H1 (cell line): ENCODE measurements around the gene PTPRCAP. TPM values are rescaled to one million over a fixed set of nuclear protein-coding genes. Genes with fewer than 3 reads are reported as not detected.

Experiments used
- CTCF ChIA-PET: fragments of 300-600 bp; sonication (Branson Sonifier 250); formaldehyde crosslinking; loops from one replicate; lab custom pipeline; 2021; ENCODE audit not compliant: partially characterized antibody; lab: Charles Lee
- POLR2A ChIA-PET: fragments of 300-600 bp; sonication (Branson Sonifier 250); formaldehyde crosslinking; loops from one replicate; lab custom pipeline; 2021; ENCODE audit warnings: inconsistent platforms; ENCODE audit not compliant: partially characterized antibody; lab: Charles Lee
- DNase-seq, 2 experiments: peaks; one replicate each; pipeline versions ENCODE4 v3.0.0 to v3.0.0-alpha.2; 2010 to 2022; ENCODE audit warnings: low spot score in 2 of 2, low read depth in 1 of 2, mixed read lengths in 1 of 2
- FAIRE-seq: peaks from 2 replicates; lab custom pipeline; 2011; peaks lifted over from hg19 to GRCh38; lab: Jason Lieb, UNC
- H2AFZ ChIP-seq: 2 replicates; pipeline ENCODE4 v1.8.1; 2012; ENCODE audit warnings: low read length, inconsistent platforms
- H2AK5ac ChIP-seq: 2 replicates; pipeline ENCODE4 v1.6.1; 2013; ENCODE audit warnings: low read depth, low read length
- H2BK120ac ChIP-seq: replicated peaks from 2 replicates; pipeline ENCODE3; 2013; ENCODE audit warnings: low read depth, low read length, inconsistent platforms
- H2BK12ac ChIP-seq: 2 replicates; pipeline ENCODE4 v1.6.1; 2013; ENCODE audit warnings: low read depth, low read length
- H2BK15ac ChIP-seq: 2 replicates; pipeline ENCODE4 v1.6.1; 2013; ENCODE audit warnings: low read length
- H2BK20ac ChIP-seq: 2 replicates; pipeline ENCODE4 v1.6.1; 2013; ENCODE audit warnings: low read length
- H2BK5ac ChIP-seq: 2 replicates; pipeline ENCODE4 v1.6.1; 2013; ENCODE audit warnings: low read depth, low read length
- H3K14ac ChIP-seq: 2 replicates; pipeline ENCODE4 v1.6.1; 2013; ENCODE audit warnings: inconsistent platforms; ENCODE audit not compliant: insufficient read length
- H3K18ac ChIP-seq: 2 replicates; pipeline ENCODE4 v1.6.1; 2013; ENCODE audit warnings: low read length; ENCODE audit errors: extremely low read depth
- H3K23ac ChIP-seq: 2 replicates; pipeline ENCODE4 v1.6.1; 2013; ENCODE audit warnings: inconsistent platforms; ENCODE audit not compliant: insufficient read length
- H3K23me2 ChIP-seq: 2 replicates; pipeline ENCODE4 v1.6.1; 2013; ENCODE audit warnings: low read depth, low read length
- H3K27ac ChIP-seq: 2 replicates; pipeline ENCODE4 v1.6.1; 2011; ENCODE audit warnings: low read depth, low read length, inconsistent platforms
- H3K27me3 ChIP-seq, 4 experiments: replicated peaks in 1 of 4; 1 replicate in 1 of 4; 2 replicates in 3 of 4; pipeline versions ENCODE4 v1.6.1 to v1.8.1; 2011 to 2013; ENCODE audit warnings: low read length in 3 of 4, mild to moderate bottlenecking in 3 of 4, inconsistent platforms in 2 of 4, mixed read lengths in 2 of 4, moderate library complexity in 1 of 4; ENCODE audit not compliant: control insufficient read depth in 3 of 4, insufficient read depth in 3 of 4; ENCODE audit errors: extremely low read depth in 1 of 4
- H3K36me3 ChIP-seq, 4 experiments: 2 replicates each; pipeline versions ENCODE4 v1.6.1 to v1.8.1; 2011 to 2013; ENCODE audit warnings: mild to moderate bottlenecking in 4 of 4, low read length in 3 of 4, moderate library complexity in 2 of 4, control low read depth in 1 of 4, inconsistent platforms in 1 of 4; ENCODE audit not compliant: insufficient read depth in 4 of 4, control insufficient read depth in 2 of 4
- H3K4ac ChIP-seq: replicated peaks from 2 replicates; pipeline ENCODE3; 2013; ENCODE audit warnings: low read length, low read depth, mixed read lengths, inconsistent platforms; ENCODE audit not compliant: insufficient read length
- H3K4me1 ChIP-seq, 4 experiments: replicated peaks in 1 of 4; 1 replicate in 1 of 4; 2 replicates in 3 of 4; pipeline versions ENCODE4 v1.6.1 to v1.8.1; 2011 to 2013; ENCODE audit warnings: low read length in 3 of 4, inconsistent platforms in 2 of 4, mixed read lengths in 1 of 4; ENCODE audit not compliant: insufficient read depth in 4 of 4, control insufficient read depth in 3 of 4
- H3K4me2 ChIP-seq, 2 experiments: 2 replicates each; pipeline versions ENCODE4 v1.6.1 to v1.8.1; 2011 to 2013; ENCODE audit warnings: low read depth in 2 of 2, low read length in 2 of 2, control low read depth in 1 of 2, inconsistent platforms in 1 of 2, mild to moderate bottlenecking in 1 of 2; ENCODE audit not compliant: insufficient read depth in 1 of 2
- H3K4me3 ChIP-seq, 4 experiments: fragments of 200-600, 300-600 bp in 1 of 4; sonication (generic), shearing (Covaris generic), sonication (Bioruptor Twin) in 1 of 4; 2 replicates each; pipeline versions ENCODE4 v1.5.1 to v1.8.1; 2011 to 2016; ENCODE audit warnings: low read length in 4 of 4, low read depth in 3 of 4, control low read depth in 2 of 4, inconsistent platforms in 2 of 4, mild to moderate bottlenecking in 2 of 4, mixed read lengths in 1 of 4, moderate library complexity in 1 of 4; ENCODE audit not compliant: insufficient read depth in 2 of 4; ENCODE audit errors: extremely low read depth in 1 of 4
- H3K56ac ChIP-seq: replicated peaks from 2 replicates; pipeline ENCODE3; 2013; ENCODE audit warnings: low read depth, mild to moderate bottlenecking, mixed read lengths, low read length, inconsistent platforms; ENCODE audit not compliant: insufficient read length
- H3K79me1 ChIP-seq: 2 replicates; pipeline ENCODE4 v1.6.1; 2013; ENCODE audit warnings: low read depth, low read length, control low read depth
- H3K79me2 ChIP-seq, 2 experiments: 2 replicates each; pipeline versions ENCODE4 v1.6.1 to v1.8.1; 2012 to 2013; ENCODE audit warnings: low read length in 2 of 2, mild to moderate bottlenecking in 2 of 2, inconsistent platforms in 1 of 2; ENCODE audit not compliant: insufficient read depth in 2 of 2, control insufficient read depth in 1 of 2
- H3K9ac ChIP-seq, 4 experiments: replicated peaks in 1 of 4; 1 replicate in 1 of 4; 2 replicates in 3 of 4; pipeline versions ENCODE4 v1.6.1 to v1.8.1; 2011 to 2013; ENCODE audit warnings: low read depth in 3 of 4, low read length in 3 of 4, control low read depth in 2 of 4, mild to moderate bottlenecking in 2 of 4, moderate library complexity in 2 of 4, inconsistent platforms in 1 of 4; ENCODE audit errors: extremely low read depth in 1 of 4
- H3K9me3 ChIP-seq, 2 experiments: 2 replicates each; pipeline versions ENCODE4 v1.6.1 to v1.8.1; 2012 to 2013; ENCODE audit warnings: mild to moderate bottlenecking in 2 of 2, moderate library complexity in 2 of 2, control low read depth in 1 of 2, inconsistent platforms in 1 of 2, low read depth in 1 of 2, low read length in 1 of 2, mixed read lengths in 1 of 2; ENCODE audit not compliant: insufficient read depth in 2 of 2
- H4K20me1 ChIP-seq, 2 experiments: replicated peaks in 1 of 2; 2 replicates each; pipeline versions ENCODE3 to v1.8.1; 2011 to 2013; ENCODE audit warnings: inconsistent platforms in 2 of 2, low read length in 2 of 2, mild to moderate bottlenecking in 1 of 2; ENCODE audit not compliant: insufficient read depth in 2 of 2, control insufficient read depth in 1 of 2
- H4K5ac ChIP-seq: 2 replicates; pipeline ENCODE4 v1.6.1; 2013; ENCODE audit warnings: low read length, low read depth, mixed read lengths, inconsistent platforms; ENCODE audit not compliant: insufficient read length
- H4K8ac ChIP-seq: 2 replicates; pipeline ENCODE4 v1.8.0; 2013; ENCODE audit warnings: mild to moderate bottlenecking, moderate library complexity, low read length, inconsistent platforms; ENCODE audit not compliant: insufficient read depth; ENCODE audit errors: extremely low read depth
- H4K91ac ChIP-seq: replicated peaks from 2 replicates; pipeline ENCODE3; 2013; ENCODE audit warnings: low read length, mixed read lengths, inconsistent platforms; ENCODE audit not compliant: insufficient read length
- ASH2L ChIP-seq: fragments of 200-600, 300-600 bp; sonication (generic); IDR thresholded peaks from one replicate; pipeline ENCODE4 v1.7.1; 2017; ENCODE audit warnings: low read length
- BCL11A ChIP-seq, 2 experiments: IDR thresholded peaks; one replicate each; pipeline ENCODE4 v1.6.1; 2011; ENCODE audit warnings: low read depth in 2 of 2, low read length in 2 of 2, mild to moderate bottlenecking in 2 of 2
- GABPA ChIP-seq: IDR thresholded peaks from 2 replicates; pipeline ENCODE4 v1.6.1; 2011; ENCODE audit warnings: mild to moderate bottlenecking, low read length, moderate library complexity, borderline replicate concordance; ENCODE audit not compliant: insufficient read depth
- KDM5A ChIP-seq: fragments of 200-600 bp; IDR thresholded peaks from 2 replicates; pipeline ENCODE4 v1.7.1; 2012; ENCODE audit warnings: mild to moderate bottlenecking, low read length, inconsistent platforms, mixed read lengths
- RNF2 ChIP-seq: fragments of 200-900, 300-1000 bp; sonication (generic); IDR thresholded peaks from 2 replicates; pipeline ENCODE4 v1.7.1; 2016; ENCODE audit warnings: borderline replicate concordance, low read depth, mild to moderate bottlenecking, antibody characterized with exemption, low read length; ENCODE audit not compliant: poor library complexity, severe bottlenecking; ENCODE audit errors: missing control alignments
- SIX5 ChIP-seq: IDR thresholded peaks from 2 replicates; pipeline ENCODE4 v1.6.1; 2011; ENCODE audit warnings: mild to moderate bottlenecking, low read depth, low read length
- TBP ChIP-seq: IDR thresholded peaks from 2 replicates; pipeline ENCODE4 v1.6.1; 2011; ENCODE audit warnings: low read depth, low read length, improper control_type of control experiment
- TEAD4 ChIP-seq: IDR thresholded peaks from 2 replicates; pipeline ENCODE4 v1.6.1; 2012; ENCODE audit warnings: low read depth, low read length, inconsistent platforms, mixed read lengths
- WGBS, 2 experiments: shearing (Covaris generic) in 1 of 2; methylation state at CpG; one replicate each; pipeline versions ENCODE4 v1.1.6 to v1.1.7; 2013 to 2015; ENCODE audit warnings: low lambda C conversion rate in 2 of 2, mixed read lengths in 2 of 2, inconsistent platforms in 1 of 2, low coverage in 1 of 2, missing lambda C conversion rate in 1 of 2; ENCODE audit not compliant: insufficient replicate concordance in 2 of 2, insufficient coverage in 1 of 2, insufficient read length in 1 of 2; ENCODE audit errors: extremely low coverage in 1 of 2, missing lambda C conversion rate in 1 of 2; 5-methylcytosine and 5-hydroxymethylcytosine counted together
- polyA plus RNA-seq, 7 experiments: library from polyadenylated mRNA; depleted of rRNA in 3 of 7; stranded (reverse) in 5 of 7; unstranded in 2 of 7; fragments of >200 nt in 5 of 7; fragments of 200-250 nt in 2 of 7; gene quantifications; 1 replicate in 5 of 7; 2 replicates in 1 of 7; 4 replicates in 1 of 7; pipeline versions ENCODE4 v1.2.1 to v1.2.3, GENCODE V29; 2011 to 2013; ENCODE audit warnings: missing spikeins in 2 of 7, mixed read lengths in 2 of 7
- total RNA-seq: library from RNA; stranded (reverse); fragmentation: NEBNext Ultra II Directional; extraction: Animal tissue kit (Norgen Biotek cat#: 25700); gene quantifications from 2 replicates; pipeline ENCODE4 v1.2.1, GENCODE V29; 2021

The PTPRCAP gene
- total and polyA plus RNA-seq, 2 of the 8 experiments (the other 6 are each of a cell fraction or from before 2014, with no cell fraction given) = 0.78 to 6.7 TPM

DNA sequence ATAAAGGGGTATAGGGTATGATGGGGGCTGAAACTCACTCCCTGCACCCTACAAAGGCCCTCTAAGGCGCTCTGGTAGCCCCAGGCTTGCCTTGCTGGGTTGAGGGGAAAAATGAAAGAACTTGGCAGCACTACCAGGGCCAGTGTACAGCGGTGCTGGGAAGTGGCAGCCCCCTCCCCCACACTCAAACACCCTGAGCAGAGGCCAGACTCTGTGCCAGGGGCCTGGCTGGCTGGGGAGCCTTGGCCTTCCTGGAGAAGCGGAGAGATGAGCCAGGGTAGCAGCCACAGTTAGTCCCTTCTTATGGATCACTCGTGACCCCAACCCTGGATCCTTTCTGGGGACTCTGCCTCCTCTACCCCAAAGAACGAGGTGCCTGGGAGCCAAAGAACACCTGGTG, 28.9 kb upstream of the PTPRCAP start:
- H3K4ac ChIP-seq = no peak overlapping the region
- H2BK5ac ChIP-seq = no peak overlapping the region
- H3K36me3 ChIP-seq = no peaks in the 10 kb centered on the region
- H3K79me2 ChIP-seq = peaks cover 0 to 3% of the 10 kb centered on the region in 2 experiments; a peak in 2 of 4 replicates
- POLR2A ChIA-PET = interaction anchor here (0.6 to 2.3 kb wide), 11 partner anchors 10 to 65 kb away, joined by 3 to 15 read pairs (median 6); partner anchors contain the start of genes CABP4, CORO1B, GPR152 and PPP1CA
- H3K4me3 ChIP-seq = no peak overlapping the region
- H4K20me1 ChIP-seq = peaks cover 0 to 3% of the 10 kb centered on the region in 2 experiments
- H4K91ac ChIP-seq = no peak overlapping the region
- FAIRE-seq (no peak), DNase-seq (no peak)
- no peak overlapping the region for H2AFZ ChIP-seq
- peaks cover 6% of the 10 kb centered on the region for H3K23me2 ChIP-seq
- 75% methylated on average over 5 of the region's 5 CpGs; no CpG with 5 or more reads in 1 of the 2 experiments for WGBS, 2 experiments
- no peaks in the 10 kb centered on the region for H3K9me3 ChIP-seq
- H3K18ac ChIP-seq = no peak overlapping the region
- no peak overlapping the region for H3K4me2 ChIP-seq
- H3K23ac ChIP-seq = no peak overlapping the region
- H3K79me1 ChIP-seq = peaks cover 2% of the 10 kb centered on the region
- H2BK12ac ChIP-seq = no peak overlapping the region
- H2BK20ac ChIP-seq = no peak overlapping the region
- H3K27me3 ChIP-seq = no peaks in the 10 kb centered on the region
- no peak overlapping the region for H4K5ac ChIP-seq
- no peak overlapping the region for H2BK120ac ChIP-seq
- no peak overlapping the region for H3K14ac ChIP-seq
- H4K8ac ChIP-seq = no peak overlapping the region
- H3K9ac ChIP-seq = no peak overlapping the region
- no peak overlapping the region for H2BK15ac ChIP-seq
- no peak overlapping the region for H3K27ac ChIP-seq
- H2AK5ac ChIP-seq = no peak overlapping the region
- CTCF ChIA-PET = interaction anchor here (1.1 to 2.3 kb wide), 4 partner anchors 65 to 161 kb away, joined by 3 to 15 read pairs (median 6); partner anchors contain the start of gene PPP1CA
- peaks cover 2 to 14% (median 6%) of the 10 kb centered on the region in 4 experiments; a peak in 6 of 7 replicates for H3K4me1 ChIP-seq
- no peak overlapping the region for H3K56ac ChIP-seq
- TF ChIP-seq TEAD4 = no peak
- no peak for TF ChIP-seq RNF2
- no peak for TF ChIP-seq ASH2L
- no peak for TF ChIP-seq GABPA
- TF ChIP-seq SIX5 = no peak
- no peak for TF ChIP-seq TBP
- no peak for TF ChIP-seq KDM5A
- TF ChIP-seq BCL11A (IDR thresholded peaks at IDR 0.05; ENCODE audit: low read depth in 2 of 2, low read length in 2 of 2) = no peak
